K562 (cell line): ENCODE results near the gene MTERF2.

Experiments used
- BRF1 ChIP-seq: IDR thresholded peaks from 3 replicates; pipeline ENCODE4 v1.6.1; 2011; ENCODE audit warnings: borderline replicate concordance, mild to moderate bottlenecking; ENCODE audit not compliant: insufficient read length; ENCODE audit errors: extremely low read depth
- CBX8 ChIP-seq: fragments of 200-600 bp; sonication (generic); IDR thresholded peaks from 2 replicates; pipeline ENCODE4 v1.6.1; 2012; ENCODE audit warnings: borderline replicate concordance, mixed run types, low read depth, mild to moderate bottlenecking, moderate library complexity, mixed read lengths, low read length, control low read depth, inconsistent platforms; ENCODE audit not compliant: poor library complexity, severe bottlenecking; ENCODE audit errors: extremely low read depth
- CHD1 ChIP-seq: fragments of 200-600 bp; sonication (generic); IDR thresholded peaks from one replicate; pipeline ENCODE4 v1.6.1; 2012; ENCODE audit warnings: mild to moderate bottlenecking, moderate library complexity, low read length, inconsistent platforms
- FIP1L1 ChIP-seq: fragments of 200-400 bp; formaldehyde crosslinking; IDR thresholded peaks from 2 replicates; pipeline ENCODE4 v1.6.1; 2018; ENCODE audit warnings: mild to moderate bottlenecking, low read depth, low read length; ENCODE audit not compliant: poor library complexity, severe bottlenecking
- GABPA ChIP-seq: fragments of 200-800 bp; sonication (Bioruptor generic); conservative IDR thresholded peaks from 2 replicates; pipeline ENCODE4 v1.6.1; 2016; ENCODE audit warnings: low read depth, missing genetic modification characterization, missing compliant biosample characterization
- PCBP1 ChIP-seq: fragments of 200-400 bp; formaldehyde crosslinking; IDR thresholded peaks from 2 replicates; pipeline ENCODE4 v1.6.1; 2018; ENCODE audit warnings: mild to moderate bottlenecking, low read depth, low read length; ENCODE audit not compliant: poor library complexity, severe bottlenecking
- PHF8 ChIP-seq: fragments of 200-600 bp; sonication (generic); IDR thresholded peaks from 2 replicates; pipeline ENCODE4 v1.6.1; 2012; ENCODE audit warnings: mixed run types, mild to moderate bottlenecking, inconsistent platforms, low read length, moderate library complexity, borderline replicate concordance
- POLR2A ChIP-seq: fragments of 450-650 bp; conservative IDR thresholded peaks from 2 replicates; pipeline ENCODE4 v1.6.1; 2016
- POLR2H ChIP-seq: IDR thresholded peaks from 2 replicates; pipeline ENCODE4 v1.6.1; 2016; ENCODE audit warnings: missing genetic modification characterization, low read depth, mild to moderate bottlenecking, control low read depth, missing compliant biosample characterization, moderate library complexity
- RAD21 ChIP-seq, 2 experiments: fragments of 250-450 bp in 1 of 2; fragments of 450-650 bp in 1 of 2; sonication (Bioruptor Pico) in 1 of 2; formaldehyde crosslinking in 1 of 2; IDR thresholded peaks in 1 of 2; conservative IDR thresholded peaks in 1 of 2; 2 replicates each; pipeline versions ENCODE4 v1.4.0 to v1.8.0; 2020 to 2022; ENCODE audit warnings: mild to moderate bottlenecking in 2 of 2, moderate library complexity in 1 of 2
- RBM17 ChIP-seq: fragments of 200-400 bp; formaldehyde crosslinking; IDR thresholded peaks from 2 replicates; pipeline ENCODE4 v1.6.1; 2017; ENCODE audit warnings: low read depth, mild to moderate bottlenecking, low read length, borderline replicate concordance
- U2AF1 ChIP-seq: fragments of 200-400 bp; formaldehyde crosslinking; optimal IDR thresholded peaks from 2 replicates; pipeline ENCODE3; 2017; ENCODE audit warnings: mild to moderate bottlenecking, low read depth, low read length, moderate library complexity
- TF ChIP-seq, protein P1 (sequence below), 3 experiments: IDR thresholded peaks in 2 of 3; conservative IDR thresholded peaks in 1 of 3; 2 replicates each; pipeline ENCODE4 v1.5.1; 2011 to 2012; ENCODE audit warnings: low read length in 3 of 3, mild to moderate bottlenecking in 3 of 3, control low read depth in 2 of 3, improper control_type of control experiment in 1 of 3, inconsistent platforms in 1 of 3, low read depth in 1 of 3, mixed read lengths in 1 of 3, moderate library complexity in 1 of 3; ENCODE audit not compliant: insufficient read depth in 2 of 3
- TF ChIP-seq, protein P2 (sequence below), 2 experiments: fragments of 450-650 bp; formaldehyde crosslinking in 1 of 2; IDR thresholded peaks; 2 replicates each; pipeline versions ENCODE4 v1.4.0 to v1.6.1; 2014 to 2020; ENCODE audit warnings: mild to moderate bottlenecking in 2 of 2, borderline replicate concordance in 1 of 2, low read depth in 1 of 2

DNA sequence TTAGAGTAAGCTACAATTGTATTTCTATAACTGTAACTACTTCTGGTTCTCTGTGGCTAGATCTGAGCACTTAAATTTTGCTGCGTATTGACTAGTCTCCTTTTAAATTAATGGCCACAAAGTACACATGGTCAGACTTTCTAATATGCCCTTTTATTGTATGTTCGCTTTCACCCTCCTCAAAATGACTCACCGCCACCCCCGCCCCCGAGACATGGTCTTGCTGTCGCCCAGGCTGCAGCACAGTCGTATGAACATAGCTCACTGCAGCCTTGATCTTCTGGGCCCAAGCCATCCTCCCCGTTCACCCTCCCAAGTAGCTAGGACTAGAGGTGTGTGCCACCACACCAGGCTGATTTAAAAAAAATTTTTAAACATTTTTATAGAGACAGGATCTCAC is 11.8 kb downstream of the MTERF2 start:
- TF ChIP-seq PCBP1 (no peak), BRF1 (no peak), GABPA (no peak), POLR2H (tag) (no peak), FIP1L1 (no peak), PHF8 (no peak), RBM17 (no peak), POLR2A (no peak), U2AF1 (no peak), RAD21 (CRISPR knock-in tag; conservative IDR thresholded peaks at IDR 0.05 in 1 of 2, IDR thresholded peaks at IDR 0.05 in 1 of 2) (no peak), CHD1 (no peak), CBX8 (no peak)
- TF ChIP-seq, protein P1, sequence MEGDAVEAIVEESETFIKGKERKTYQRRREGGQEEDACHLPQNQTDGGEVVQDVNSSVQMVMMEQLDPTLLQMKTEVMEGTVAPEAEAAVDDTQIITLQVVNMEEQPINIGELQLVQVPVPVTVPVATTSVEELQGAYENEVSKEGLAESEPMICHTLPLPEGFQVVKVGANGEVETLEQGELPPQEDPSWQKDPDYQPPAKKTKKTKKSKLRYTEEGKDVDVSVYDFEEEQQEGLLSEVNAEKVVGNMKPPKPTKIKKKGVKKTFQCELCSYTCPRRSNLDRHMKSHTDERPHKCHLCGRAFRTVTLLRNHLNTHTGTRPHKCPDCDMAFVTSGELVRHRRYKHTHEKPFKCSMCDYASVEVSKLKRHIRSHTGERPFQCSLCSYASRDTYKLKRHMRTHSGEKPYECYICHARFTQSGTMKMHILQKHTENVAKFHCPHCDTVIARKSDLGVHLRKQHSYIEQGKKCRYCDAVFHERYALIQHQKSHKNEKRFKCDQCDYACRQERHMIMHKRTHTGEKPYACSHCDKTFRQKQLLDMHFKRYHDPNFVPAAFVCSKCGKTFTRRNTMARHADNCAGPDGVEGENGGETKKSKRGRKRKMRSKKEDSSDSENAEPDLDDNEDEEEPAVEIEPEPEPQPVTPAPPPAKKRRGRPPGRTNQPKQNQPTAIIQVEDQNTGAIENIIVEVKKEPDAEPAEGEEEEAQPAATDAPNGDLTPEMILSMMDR (IDR thresholded peaks at IDR 0.05 in 2 of 3, conservative IDR thresholded peaks at IDR 0.05 in 1 of 3; ENCODE audit: insufficient read depth in 2 of 3, low read depth in 1 of 3, low read length in 3 of 3): no peak
- TF ChIP-seq, protein P2, sequence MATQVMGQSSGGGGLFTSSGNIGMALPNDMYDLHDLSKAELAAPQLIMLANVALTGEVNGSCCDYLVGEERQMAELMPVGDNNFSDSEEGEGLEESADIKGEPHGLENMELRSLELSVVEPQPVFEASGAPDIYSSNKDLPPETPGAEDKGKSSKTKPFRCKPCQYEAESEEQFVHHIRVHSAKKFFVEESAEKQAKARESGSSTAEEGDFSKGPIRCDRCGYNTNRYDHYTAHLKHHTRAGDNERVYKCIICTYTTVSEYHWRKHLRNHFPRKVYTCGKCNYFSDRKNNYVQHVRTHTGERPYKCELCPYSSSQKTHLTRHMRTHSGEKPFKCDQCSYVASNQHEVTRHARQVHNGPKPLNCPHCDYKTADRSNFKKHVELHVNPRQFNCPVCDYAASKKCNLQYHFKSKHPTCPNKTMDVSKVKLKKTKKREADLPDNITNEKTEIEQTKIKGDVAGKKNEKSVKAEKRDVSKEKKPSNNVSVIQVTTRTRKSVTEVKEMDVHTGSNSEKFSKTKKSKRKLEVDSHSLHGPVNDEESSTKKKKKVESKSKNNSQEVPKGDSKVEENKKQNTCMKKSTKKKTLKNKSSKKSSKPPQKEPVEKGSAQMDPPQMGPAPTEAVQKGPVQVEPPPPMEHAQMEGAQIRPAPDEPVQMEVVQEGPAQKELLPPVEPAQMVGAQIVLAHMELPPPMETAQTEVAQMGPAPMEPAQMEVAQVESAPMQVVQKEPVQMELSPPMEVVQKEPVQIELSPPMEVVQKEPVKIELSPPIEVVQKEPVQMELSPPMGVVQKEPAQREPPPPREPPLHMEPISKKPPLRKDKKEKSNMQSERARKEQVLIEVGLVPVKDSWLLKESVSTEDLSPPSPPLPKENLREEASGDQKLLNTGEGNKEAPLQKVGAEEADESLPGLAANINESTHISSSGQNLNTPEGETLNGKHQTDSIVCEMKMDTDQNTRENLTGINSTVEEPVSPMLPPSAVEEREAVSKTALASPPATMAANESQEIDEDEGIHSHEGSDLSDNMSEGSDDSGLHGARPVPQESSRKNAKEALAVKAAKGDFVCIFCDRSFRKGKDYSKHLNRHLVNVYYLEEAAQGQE (IDR thresholded peaks at IDR 0.05; ENCODE audit: borderline replicate concordance): no peak
- TF ChIP-seq, protein P2 (CRISPR knock-in tag; IDR thresholded peaks at IDR 0.05; ENCODE audit: low read depth): no peak
